ENCODE measurements around the gene WDR6. TPM values are rescaled to one million over a fixed set of nuclear protein-coding genes. Genes with fewer than 3 reads are reported as not detected.
A peak's percentile ranks its signal among the peaks of the same experiment; 100 is the strongest.

WDR6 gene
- polyA plus RNA-seq, 2 donors = 64.5 to 79.0 TPM

GRCh38 chr3:48979451-48979850, 27.7 kb upstream of the WDR6 start:
- Histone ChIP-seq H3K4me1 (ENCODE audit: control insufficient read depth in 2 of 2, insufficient read depth in 2 of 2, low read length in 1 of 2) (no peaks in the 10 kb centered on the region), H3K4me3 (ENCODE audit: low read depth in 1 of 2, low read length in 2 of 2) (no peak overlapping the region), H3K36me3 (ENCODE audit: control insufficient read depth in 2 of 2, insufficient read depth in 2 of 2, low read length in 1 of 2) (peaks cover 13 to 44% of the 10 kb centered on the region in 2 donors), H3K27me3 (ENCODE audit: control insufficient read depth in 1 of 2, insufficient read depth in 2 of 2, low read length in 2 of 2) (no peaks in the 10 kb centered on the region), H3K9me3 (ENCODE audit: control insufficient read depth in 2 of 2, insufficient read depth in 1 of 2, low read depth in 1 of 2, low read length in 1 of 2) (no peaks in the 10 kb centered on the region), H3K27ac (ENCODE audit: low read depth in 2 of 2, low read length in 1 of 2) (no peak overlapping the region)
- 88 to 95% methylated on average over 3 of the region's 3 CpGs for WGBS, 2 donors

- Histone ChIP-seq H3K27me3 (ENCODE audit: control insufficient read depth in 1 of 2, insufficient read depth in 2 of 2, low read length in 2 of 2) (no peaks in the 10 kb centered on the region), H3K4me3 (ENCODE audit: low read depth in 1 of 2, low read length in 2 of 2) (no peak overlapping the region), H3K4me1 (ENCODE audit: control insufficient read depth in 2 of 2, insufficient read depth in 2 of 2, low read length in 1 of 2) (no peaks in the 10 kb centered on the region), H3K36me3 (ENCODE audit: control insufficient read depth in 2 of 2, insufficient read depth in 2 of 2, low read length in 1 of 2) (peaks cover 11 to 45% of the 10 kb centered on the region in 2 donors), H3K27ac (ENCODE audit: low read depth in 2 of 2, low read length in 1 of 2) (no peak overlapping the region), H3K9me3 (ENCODE audit: control insufficient read depth in 2 of 2, insufficient read depth in 1 of 2, low read depth in 1 of 2, low read length in 1 of 2) (no peaks in the 10 kb centered on the region)
- WGBS, 2 donors = 94% methylated on average over 4 of the region's 4 CpGs
These were observed 26.9 kb upstream of the WDR6 start for GRCh38 chr3:48980295-48980694.

GRCh38 chr3:48982016-48982415, 25.2 kb upstream of the WDR6 start:
- Histone ChIP-seq H3K4me1 (ENCODE audit: control insufficient read depth in 2 of 2, insufficient read depth in 2 of 2, low read length in 1 of 2) (no peaks in the 10 kb centered on the region), H3K27ac (ENCODE audit: low read depth in 2 of 2, low read length in 1 of 2) (no peak overlapping the region), H3K4me3 (ENCODE audit: low read depth in 1 of 2, low read length in 2 of 2) (no peak overlapping the region), H3K9me3 (ENCODE audit: control insufficient read depth in 2 of 2, insufficient read depth in 1 of 2, low read depth in 1 of 2, low read length in 1 of 2) (no peaks in the 10 kb centered on the region), H3K27me3 (ENCODE audit: control insufficient read depth in 1 of 2, insufficient read depth in 2 of 2, low read length in 2 of 2) (no peaks in the 10 kb centered on the region), H3K36me3 (ENCODE audit: control insufficient read depth in 2 of 2, insufficient read depth in 2 of 2, low read length in 1 of 2) (peaks cover 11 to 38% of the 10 kb centered on the region in 2 donors)

DNA sequence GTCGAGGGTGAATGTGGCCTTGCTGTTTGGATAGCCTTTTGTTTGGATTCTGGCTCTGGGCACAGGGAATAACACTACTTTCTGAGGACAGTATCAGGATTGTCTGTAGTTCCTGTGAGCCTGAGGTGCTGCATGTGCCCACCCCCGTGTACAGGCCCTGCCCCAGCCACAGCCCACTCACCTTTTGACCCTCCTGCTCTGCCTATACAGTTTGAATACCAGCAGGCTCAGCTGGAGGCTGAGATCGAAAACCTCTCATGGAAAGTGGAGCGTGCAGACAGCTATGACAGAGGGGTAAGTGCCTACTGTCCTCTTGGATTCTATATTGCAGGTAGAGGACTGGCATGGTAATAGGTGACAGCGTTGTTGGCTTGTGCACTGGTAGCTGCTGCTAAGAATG, 24.5 kb upstream of the WDR6 start:
- 81 to 84% methylated on average over 5 of the region's 5 CpGs for WGBS, 2 donors

DNA sequence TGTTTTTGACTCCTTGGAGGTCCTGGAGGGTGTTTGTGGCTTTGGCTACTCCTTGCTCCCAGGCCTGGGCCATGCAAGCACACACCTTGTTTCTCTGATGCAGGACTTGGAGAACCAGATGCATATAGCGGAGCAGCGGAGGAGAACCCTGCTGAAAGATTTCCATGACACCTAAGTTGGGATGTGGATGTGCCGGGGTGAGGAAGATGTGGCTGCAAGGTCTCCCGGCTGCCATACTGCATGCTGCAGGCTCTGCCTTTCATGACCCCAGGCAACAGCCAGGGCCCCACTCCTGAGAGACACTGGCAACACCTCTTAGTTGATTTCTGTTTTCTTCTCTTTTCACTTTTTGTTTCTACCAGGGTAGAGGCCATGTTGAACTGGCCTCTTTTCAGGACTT, 24.1 kb upstream of the WDR6 start:
- WGBS, 2 donors = 92 to 93% methylated on average over 4 of the region's 4 CpGs
- no peaks in the 10 kb centered on the region for H3K27me3 ChIP-seq (ENCODE audit: control insufficient read depth in 1 of 2, insufficient read depth in 2 of 2, low read length in 2 of 2)
- peaks cover 11 to 38% of the 10 kb centered on the region in 2 donors for H3K36me3 ChIP-seq (ENCODE audit: control insufficient read depth in 2 of 2, insufficient read depth in 2 of 2, low read length in 1 of 2)
- no peaks in the 10 kb centered on the region for H3K4me1 ChIP-seq (ENCODE audit: control insufficient read depth in 2 of 2, insufficient read depth in 2 of 2, low read length in 1 of 2)
- H3K27ac ChIP-seq (ENCODE audit: low read depth in 2 of 2, low read length in 1 of 2) = no peak overlapping the region
- H3K9me3 ChIP-seq (ENCODE audit: control insufficient read depth in 2 of 2, insufficient read depth in 1 of 2, low read depth in 1 of 2, low read length in 1 of 2) = no peaks in the 10 kb centered on the region
- no peak overlapping the region for H3K4me3 ChIP-seq (ENCODE audit: low read depth in 1 of 2, low read length in 2 of 2)

More for the DNA sequence above, 24.5 kb upstream of the WDR6 start:
- Histone ChIP-seq H3K9me3 (ENCODE audit: control insufficient read depth in 2 of 2, insufficient read depth in 1 of 2, low read depth in 1 of 2, low read length in 1 of 2) (no peaks in the 10 kb centered on the region), H3K36me3 (ENCODE audit: control insufficient read depth in 2 of 2, insufficient read depth in 2 of 2, low read length in 1 of 2) (peaks cover 11 to 38% of the 10 kb centered on the region in 2 donors), H3K4me3 (ENCODE audit: low read depth in 1 of 2, low read length in 2 of 2) (no peak overlapping the region), H3K27me3 (ENCODE audit: control insufficient read depth in 1 of 2, insufficient read depth in 2 of 2, low read length in 2 of 2) (no peaks in the 10 kb centered on the region), H3K27ac (ENCODE audit: low read depth in 2 of 2, low read length in 1 of 2) (no peak overlapping the region), H3K4me1 (ENCODE audit: control insufficient read depth in 2 of 2, insufficient read depth in 2 of 2, low read length in 1 of 2) (no peaks in the 10 kb centered on the region)

- Histone ChIP-seq H3K4me1 (ENCODE audit: control insufficient read depth in 2 of 2, insufficient read depth in 2 of 2, low read length in 1 of 2) (peaks cover 3% of the 10 kb centered on the region in 2 donors), H3K9me3 (ENCODE audit: control insufficient read depth in 2 of 2, insufficient read depth in 1 of 2, low read depth in 1 of 2, low read length in 1 of 2) (no peaks in the 10 kb centered on the region), H3K4me3 (ENCODE audit: low read depth in 1 of 2, low read length in 2 of 2) (no peak overlapping the region), H3K36me3 (ENCODE audit: control insufficient read depth in 2 of 2, insufficient read depth in 2 of 2, low read length in 1 of 2) (peaks cover 7 to 30% of the 10 kb centered on the region in 2 donors), H3K27ac (ENCODE audit: low read depth in 2 of 2, low read length in 1 of 2) (no peak overlapping the region), H3K27me3 (ENCODE audit: control insufficient read depth in 1 of 2, insufficient read depth in 2 of 2, low read length in 2 of 2) (no peaks in the 10 kb centered on the region)
These were observed 22.5 kb upstream of the WDR6 start for GRCh38 chr3:48984663-48985062.

DNA sequence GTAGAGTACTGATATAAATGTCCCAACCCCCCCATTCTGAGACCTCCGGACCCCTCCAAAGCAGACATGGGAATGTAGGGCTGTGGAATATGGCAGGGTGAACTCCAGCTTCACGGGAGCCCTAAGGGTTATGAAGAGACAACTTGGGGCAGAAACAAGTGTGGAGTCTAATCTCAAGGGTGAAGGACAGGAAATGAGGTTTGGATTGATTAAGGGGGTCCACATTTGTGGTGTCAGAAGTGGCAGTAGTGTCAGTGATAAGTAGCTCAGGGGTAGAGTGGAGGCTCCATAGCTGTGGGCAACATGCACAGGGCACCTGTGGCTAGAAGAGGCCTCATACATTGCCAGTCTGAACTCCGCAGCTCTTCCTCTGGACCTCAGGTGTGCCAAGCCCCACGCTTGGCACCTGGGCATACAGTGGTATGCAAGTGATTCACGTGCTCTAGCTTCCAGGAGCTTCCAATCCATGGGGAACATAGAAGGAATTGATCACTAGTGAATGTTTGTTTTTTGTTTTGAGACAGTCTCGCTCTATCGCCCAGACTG, 21.3 kb upstream of the WDR6 start:
- Histone ChIP-seq H3K9me3 (ENCODE audit: control insufficient read depth in 2 of 2, insufficient read depth in 1 of 2, low read depth in 1 of 2, low read length in 1 of 2) (no peaks in the 10 kb centered on the region), H3K4me3 (ENCODE audit: low read depth in 1 of 2, low read length in 2 of 2) (no peak overlapping the region), H3K27ac (ENCODE audit: low read depth in 2 of 2, low read length in 1 of 2) (no peak overlapping the region), H3K36me3 (ENCODE audit: control insufficient read depth in 2 of 2, insufficient read depth in 2 of 2, low read length in 1 of 2) (peaks cover 0 to 23% of the 10 kb centered on the region in 2 donors), H3K4me1 (ENCODE audit: control insufficient read depth in 2 of 2, insufficient read depth in 2 of 2, low read length in 1 of 2) (peaks cover 3 to 5% of the 10 kb centered on the region in 2 donors), H3K27me3 (ENCODE audit: control insufficient read depth in 1 of 2, insufficient read depth in 2 of 2, low read length in 2 of 2) (no peaks in the 10 kb centered on the region)
- 88 to 89% methylated on average over 7 of the region's 7 CpGs for WGBS, 2 donors

- Histone ChIP-seq H3K36me3 (ENCODE audit: control insufficient read depth in 2 of 2, insufficient read depth in 2 of 2, low read length in 1 of 2) (peaks cover 0 to 7% of the 10 kb centered on the region in 2 donors), H3K9me3 (ENCODE audit: control insufficient read depth in 2 of 2, insufficient read depth in 1 of 2, low read depth in 1 of 2, low read length in 1 of 2) (no peaks in the 10 kb centered on the region), H3K27me3 (ENCODE audit: control insufficient read depth in 1 of 2, insufficient read depth in 2 of 2, low read length in 2 of 2) (no peaks in the 10 kb centered on the region), H3K4me3 (ENCODE audit: low read depth in 1 of 2, low read length in 2 of 2) (peak overlapping the region; percentile 88 to 91), H3K27ac (ENCODE audit: low read depth in 2 of 2, low read length in 1 of 2) (peak overlapping the region; percentile 92 to 95), H3K4me1 (ENCODE audit: control insufficient read depth in 2 of 2, insufficient read depth in 2 of 2, low read length in 1 of 2) (peaks cover 3 to 12% of the 10 kb centered on the region in 2 donors)
- WGBS, 2 donors = 4 to 6% methylated on average over 21 of the region's 21 CpGs
These were observed 17.9 kb upstream of the WDR6 start for GRCh38 chr3:48989126-48989795.

- H3K27me3 ChIP-seq (ENCODE audit: control insufficient read depth in 1 of 2, insufficient read depth in 2 of 2, low read length in 2 of 2) = no peaks in the 10 kb centered on the region
These were observed 17.2 kb upstream of the WDR6 start, which contains the start of gene P4HTM for GRCh38 chr3:48989796-48990635. P4HTM (plus strand) TSS chr3:48990241; CDS start chr3:48990257, 16 bp downstream.

More at GRCh38 chr3:48989796-48990635, 17.2 kb upstream of the WDR6 start, which contains the start of gene P4HTM:
- Histone ChIP-seq H3K27ac (ENCODE audit: low read depth in 2 of 2, low read length in 1 of 2) (peak within 1 kb of the TSS; percentile 92 to 95), H3K9me3 (ENCODE audit: control insufficient read depth in 2 of 2, insufficient read depth in 1 of 2, low read depth in 1 of 2, low read length in 1 of 2) (no peaks in the 10 kb centered on the region), H3K4me3 (ENCODE audit: low read depth in 1 of 2, low read length in 2 of 2) (peak within 1 kb of the TSS; percentile 88 to 91), H3K4me1 (ENCODE audit: control insufficient read depth in 2 of 2, insufficient read depth in 2 of 2, low read length in 1 of 2) (peaks cover 3 to 12% of the 10 kb centered on the region in 2 donors), H3K36me3 (ENCODE audit: control insufficient read depth in 2 of 2, insufficient read depth in 2 of 2, low read length in 1 of 2) (peaks cover 0 to under 1% of the 10 kb centered on the region in 2 donors)
- WGBS, 2 donors = 0 to 1% methylated on average over 69 to 91 of the region's 91 CpGs
